Peyer's patch (tissue), 4 donors: Measurements from ENCODE around the gene CEACAM19. TPM values are rescaled to one million over a fixed set of nuclear protein-coding genes. Genes with fewer than 3 reads are reported as not detected.

Experiments
- DNase-seq, 3 donors: peaks; one replicate each; pipeline ENCODE4 v3.0.0-alpha.2; 2017 to 2019
- H3K27ac ChIP-seq, 4 donors: fragments of 200-600 bp; sonication (generic); one replicate each; pipeline ENCODE4 v1.5.1; 2016 to 2019
- H3K27me3 ChIP-seq, 2 donors: fragments of 200-600 bp; sonication (generic); one replicate each; pipeline ENCODE4 v1.5.1; 2019
- H3K36me3 ChIP-seq, 3 donors: fragments of 200-600 bp; sonication (generic); one replicate each; pipeline ENCODE4 v1.5.1; 2016 to 2019
- H3K4me1 ChIP-seq, 4 donors: fragments of 200-600 bp; sonication (generic); one replicate each; pipeline ENCODE4 v1.5.1; 2016 to 2019
- H3K4me3 ChIP-seq, 4 donors: fragments of 200-600 bp; sonication (generic); 1 replicate in 3 of 4; 2 replicates in 1 of 4; pipeline ENCODE4 v1.5.1; 2016 to 2019; ENCODE audit warnings: mild to moderate bottlenecking in 1 of 4
- H3K9me3 ChIP-seq, 4 donors: fragments of 200-600 bp; sonication (generic); one replicate each; pipeline ENCODE4 v1.5.1; 2016 to 2019; ENCODE audit warnings: mild to moderate bottlenecking in 1 of 4
- POLR2A ChIP-seq, 2 donors: fragments of 450-650 bp; IDR thresholded peaks; one replicate each; pipeline ENCODE4 v1.5.1; 2017; ENCODE audit warnings: antibody characterized with exemption in 2 of 2, mild to moderate bottlenecking in 2 of 2, moderate library complexity in 2 of 2
- total RNA-seq, 4 donors: library from RNA; depleted of rRNA; stranded (reverse); fragments of >200 nt; gene quantifications; one replicate each; pipeline ENCODE4 v1.1.0, GENCODE V29; 2016
- TF ChIP-seq, protein P1 (sequence below), 6 experiments: fragments of 450-650 bp in 4 of 6; fragments of 200-600 bp in 2 of 6; sonication (generic) in 1 of 6; IDR thresholded peaks; one replicate each; pipeline ENCODE4 v1.5.1; 2017 to 2019; ENCODE audit warnings: antibody characterized with exemption in 6 of 6, mild to moderate bottlenecking in 3 of 6, moderate library complexity in 1 of 6

The CEACAM19 gene
- total RNA-seq, 4 donors from 2014 or later = 4.4 to 16.9 (median 13.3) TPM

DNA sequence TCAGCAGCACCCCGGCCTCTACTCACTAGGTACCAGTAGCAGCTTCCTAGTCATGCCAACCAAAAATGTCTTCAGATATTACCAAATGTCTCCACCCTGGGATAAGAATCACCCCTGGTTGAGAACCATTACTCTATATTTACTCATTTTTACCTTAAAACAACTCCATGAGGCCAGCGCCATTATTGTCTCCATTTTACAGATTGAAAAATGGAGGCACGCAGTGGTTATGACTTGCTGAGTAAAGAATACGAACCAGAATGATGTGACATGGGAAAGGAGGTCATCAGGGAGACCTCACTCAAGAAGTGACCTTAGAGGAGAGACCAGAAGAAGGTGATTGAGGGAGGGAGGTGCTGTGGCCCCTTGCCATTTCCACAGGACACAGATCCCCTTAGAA lies 2.2 kb downstream of the CEACAM19 start:
- H3K4me1 ChIP-seq = no peaks in the 10 kb centered on the region
- DNase-seq = no peak
- H3K4me3 ChIP-seq = no peak overlapping the region
- no peak overlapping the region for H3K27ac ChIP-seq
- H3K9me3 ChIP-seq = no peaks in the 10 kb centered on the region
- H3K36me3 ChIP-seq = peaks cover 0 to 4% (median 0%) of the 10 kb centered on the region in 3 donors
- no peaks in the 10 kb centered on the region for H3K27me3 ChIP-seq
- TF ChIP-seq POLR2A (IDR thresholded peaks at IDR 0.05) = no peak
- TF ChIP-seq, protein P1, sequence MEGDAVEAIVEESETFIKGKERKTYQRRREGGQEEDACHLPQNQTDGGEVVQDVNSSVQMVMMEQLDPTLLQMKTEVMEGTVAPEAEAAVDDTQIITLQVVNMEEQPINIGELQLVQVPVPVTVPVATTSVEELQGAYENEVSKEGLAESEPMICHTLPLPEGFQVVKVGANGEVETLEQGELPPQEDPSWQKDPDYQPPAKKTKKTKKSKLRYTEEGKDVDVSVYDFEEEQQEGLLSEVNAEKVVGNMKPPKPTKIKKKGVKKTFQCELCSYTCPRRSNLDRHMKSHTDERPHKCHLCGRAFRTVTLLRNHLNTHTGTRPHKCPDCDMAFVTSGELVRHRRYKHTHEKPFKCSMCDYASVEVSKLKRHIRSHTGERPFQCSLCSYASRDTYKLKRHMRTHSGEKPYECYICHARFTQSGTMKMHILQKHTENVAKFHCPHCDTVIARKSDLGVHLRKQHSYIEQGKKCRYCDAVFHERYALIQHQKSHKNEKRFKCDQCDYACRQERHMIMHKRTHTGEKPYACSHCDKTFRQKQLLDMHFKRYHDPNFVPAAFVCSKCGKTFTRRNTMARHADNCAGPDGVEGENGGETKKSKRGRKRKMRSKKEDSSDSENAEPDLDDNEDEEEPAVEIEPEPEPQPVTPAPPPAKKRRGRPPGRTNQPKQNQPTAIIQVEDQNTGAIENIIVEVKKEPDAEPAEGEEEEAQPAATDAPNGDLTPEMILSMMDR (IDR thresholded peaks at IDR 0.05) = no peak

DNA sequence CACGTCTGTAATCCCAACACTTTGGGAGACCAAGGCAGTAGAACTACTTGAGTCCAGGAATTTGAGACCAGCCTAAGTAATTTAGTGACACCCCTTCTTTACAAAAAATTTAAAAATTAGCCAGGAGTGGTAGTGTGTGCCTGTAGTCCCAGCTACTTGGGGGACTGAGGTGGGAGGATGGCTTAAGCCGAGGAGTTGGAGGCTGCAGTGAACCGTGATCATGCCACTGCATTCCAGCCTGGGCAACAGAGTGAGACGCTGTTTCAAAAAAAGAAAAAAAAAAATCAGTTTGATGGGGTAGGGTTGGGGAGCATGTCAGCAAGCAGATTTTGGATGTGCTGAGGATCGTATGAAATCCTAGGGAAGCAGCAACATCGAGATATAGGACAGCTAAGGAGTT lies 4.2 kb downstream of the CEACAM19 start:
- Histone ChIP-seq H3K36me3 (peaks cover 0 to 4% (median 0%) of the 10 kb centered on the region in 3 donors), H3K4me1 (no peaks in the 10 kb centered on the region), H3K27ac (no peak overlapping the region), H3K9me3 (no peaks in the 10 kb centered on the region), H3K4me3 (no peak overlapping the region), H3K27me3 (no peaks in the 10 kb centered on the region)
- no peak for TF ChIP-seq POLR2A (IDR thresholded peaks at IDR 0.05)
- TF ChIP-seq, protein P1 (IDR thresholded peaks at IDR 0.05) = no peak
- no peak for DNase-seq

DNA sequence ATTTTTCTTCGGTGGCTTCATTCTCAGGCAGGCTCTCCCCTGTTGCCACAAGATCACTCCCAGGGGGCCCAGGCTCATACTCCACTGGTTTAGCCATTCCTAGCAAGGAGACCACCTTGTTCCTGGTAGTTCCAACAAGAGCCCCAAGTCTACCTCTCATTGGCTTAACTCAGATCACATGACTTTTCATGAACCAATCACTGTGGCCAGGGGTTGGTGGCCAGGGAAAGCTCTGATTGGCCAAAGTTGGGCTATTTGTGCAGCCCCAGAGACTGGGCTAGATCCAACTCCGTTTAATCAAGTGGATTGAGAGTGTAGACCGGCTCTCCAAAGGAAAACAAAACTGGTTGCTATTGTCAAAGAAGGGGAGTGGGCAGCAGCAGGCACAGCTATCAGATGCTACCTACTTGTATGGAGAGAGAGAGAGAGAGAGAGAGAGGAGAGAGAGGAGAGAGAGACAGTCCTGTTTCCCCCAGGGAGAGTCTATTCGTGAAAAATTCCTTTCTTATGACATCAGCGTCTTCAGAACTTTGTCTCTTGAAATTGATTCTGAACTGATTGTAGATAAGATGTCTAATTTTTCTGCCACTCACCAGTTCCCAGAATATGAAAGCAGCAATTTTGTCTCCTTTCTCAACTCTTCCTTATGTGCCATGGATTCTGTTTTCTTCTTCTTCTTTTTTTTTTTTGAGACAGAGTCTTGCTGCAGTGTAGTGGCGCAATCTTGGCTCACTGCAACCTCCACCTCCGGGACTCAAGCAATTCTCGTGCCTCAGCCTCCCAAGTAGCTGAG lies 5.9 kb downstream of the CEACAM19 start:
- Histone ChIP-seq H3K4me1 (peaks cover 0 to 10% (median 0%) of the 10 kb centered on the region in 4 donors), H3K27me3 (no peaks in the 10 kb centered on the region), H3K9me3 (no peaks in the 10 kb centered on the region), H3K27ac (no peak overlapping the region), H3K36me3 (peaks cover 0 to 4% (median 0%) of the 10 kb centered on the region in 3 donors), H3K4me3 (no peak overlapping the region)
- DNase-seq = no peak
- TF ChIP-seq, protein P1 (IDR thresholded peaks at IDR 0.05) = no peak
- TF ChIP-seq POLR2A (IDR thresholded peaks at IDR 0.05) = no peak

DNA sequence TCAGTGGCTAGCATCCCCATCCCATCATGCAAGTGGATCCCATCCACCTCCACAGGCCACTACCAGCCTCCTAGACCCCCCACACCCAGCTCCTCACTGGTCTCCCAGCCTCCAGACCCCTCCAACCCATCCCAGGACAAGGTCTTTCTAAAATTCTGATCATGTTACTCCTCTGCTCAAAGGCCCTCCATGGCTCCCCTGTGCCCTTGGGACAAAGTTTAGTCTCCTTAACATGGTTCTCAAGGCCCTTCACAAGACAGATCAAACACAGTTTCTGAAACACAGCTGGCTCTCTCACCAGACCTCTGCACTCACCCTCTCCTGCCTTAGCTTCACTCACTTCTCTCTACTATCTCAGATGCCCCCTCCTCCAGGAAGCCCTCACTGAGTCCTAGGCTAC lies 9.3 kb downstream of the CEACAM19 start:
- no peak for TF ChIP-seq POLR2A (IDR thresholded peaks at IDR 0.05)
- TF ChIP-seq, protein P1 (IDR thresholded peaks at IDR 0.05) = no peak
- no peaks in the 10 kb centered on the region for H3K9me3 ChIP-seq
- H3K36me3 ChIP-seq = peaks cover 0 to 4% (median 0%) of the 10 kb centered on the region in 3 donors
- H3K4me3 ChIP-seq = no peak overlapping the region
- H3K4me1 ChIP-seq = peaks cover 0 to 10% (median 0%) of the 10 kb centered on the region in 4 donors
- no peak overlapping the region for H3K27ac ChIP-seq
- no peak for DNase-seq
- H3K27me3 ChIP-seq = no peaks in the 10 kb centered on the region

DNA sequence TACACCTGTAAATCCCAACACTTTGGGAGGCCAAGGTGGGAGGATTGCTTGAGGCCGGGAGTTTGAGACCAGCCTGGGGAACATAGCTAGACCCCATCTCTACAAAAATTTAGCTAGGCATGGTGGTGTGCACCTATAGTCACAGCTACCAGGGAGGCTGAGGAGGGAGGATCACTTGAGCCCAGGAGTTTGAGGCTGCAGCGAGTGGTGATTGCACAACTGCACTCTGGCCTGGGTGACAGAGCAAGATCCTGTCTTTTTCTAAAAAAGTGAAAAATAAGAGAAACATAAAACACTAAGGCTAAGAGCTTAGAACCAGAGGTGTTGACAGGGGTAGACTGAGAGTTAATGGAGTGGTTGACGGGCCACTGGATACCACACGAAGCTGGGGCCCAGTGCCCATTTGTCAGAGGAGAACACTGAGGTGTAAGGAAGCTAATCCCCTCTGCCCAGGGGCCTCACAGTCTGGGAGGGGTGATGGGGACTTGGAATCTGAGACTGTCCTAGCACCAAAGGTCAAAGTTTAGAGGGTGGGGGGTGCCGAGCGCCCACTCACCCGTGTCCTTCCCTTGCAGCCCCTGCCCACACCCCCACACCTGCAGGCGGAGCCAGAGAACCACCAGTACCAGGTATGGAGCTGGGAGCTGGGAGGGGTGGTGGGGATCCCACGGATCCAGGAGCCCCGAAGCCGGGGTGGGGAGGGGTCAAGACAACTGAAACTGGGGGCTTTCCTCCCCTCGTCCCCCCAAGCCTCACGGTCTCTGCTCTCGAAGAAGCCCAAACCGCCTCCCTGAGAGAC lies 10.9 kb downstream of the CEACAM19 start:
- Histone ChIP-seq H3K27ac (no peak overlapping the region), H3K9me3 (no peaks in the 10 kb centered on the region), H3K36me3 (no peaks in the 10 kb centered on the region), H3K27me3 (no peaks in the 10 kb centered on the region), H3K4me3 (no peak overlapping the region), H3K4me1 (peaks cover 0 to 10% (median 0%) of the 10 kb centered on the region in 4 donors)
- no peak for DNase-seq
- TF ChIP-seq, protein P1 (IDR thresholded peaks at IDR 0.05) = no peak
- TF ChIP-seq POLR2A (IDR thresholded peaks at IDR 0.05) = no peak
